Amygdala (tissue), 56 donors: Measurements from ENCODE around the gene CSH1.
A peak's percentile ranks its signal among the peaks of the same experiment; 100 is the strongest.
"Not testable (repeated sequence)": the region's sequence is repeated elsewhere in the genome, so short reads cannot be mapped to it uniquely, and the experiment has no call there.

ENCODE experiments used
- DNase-seq, 56 donors: peaks; one replicate each; lab custom pipeline; 2025; lab: John Stamatoyannopoulos, UW

CSH1 gene

DNA sequence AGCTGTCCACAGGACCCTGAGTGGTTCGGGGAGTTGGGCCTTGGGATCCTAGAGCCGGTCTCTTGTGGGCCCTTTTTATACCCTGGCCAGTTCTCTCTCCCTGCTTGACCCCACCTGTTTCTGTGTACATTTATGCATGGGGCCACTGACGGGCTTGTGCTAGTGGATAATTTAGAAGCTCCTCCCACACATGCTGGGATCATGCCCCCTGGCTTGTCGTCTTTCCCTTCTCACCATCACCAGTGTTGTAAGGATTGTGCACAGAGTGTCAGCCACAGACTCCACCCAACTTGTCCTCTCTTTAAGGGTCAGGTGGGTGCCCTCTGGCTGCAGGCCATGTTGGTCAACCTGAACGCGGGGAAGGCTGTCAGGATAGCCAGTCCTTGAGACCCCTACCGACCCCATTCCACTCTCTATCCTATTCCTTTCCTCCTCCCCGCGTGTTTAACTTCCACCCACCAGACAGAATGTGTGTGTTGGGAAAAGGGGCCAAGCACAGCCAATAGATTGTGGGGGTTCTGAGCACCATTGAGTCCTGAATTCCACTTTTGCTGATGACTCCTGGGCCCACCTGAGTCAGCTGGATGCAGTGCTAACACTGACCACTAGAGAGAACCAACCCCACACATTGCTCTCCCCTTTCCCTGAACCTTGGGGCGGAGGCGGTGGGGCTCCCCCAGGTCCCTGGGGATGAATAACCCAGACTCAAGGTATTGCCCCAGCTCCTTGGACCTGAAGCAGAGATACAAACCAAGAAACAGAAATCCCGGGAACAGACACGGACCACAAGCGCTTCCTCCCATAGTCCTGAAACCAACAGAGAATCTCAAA is at the start of gene CSH1:
TSS of gene CSH1 (minus strand) at position 51 of the 831 bp plus-strand sequence. CDS start 63 bp downstream, outside the sequence.
- DNase-seq, result not testable (repeated sequence)

DNA sequence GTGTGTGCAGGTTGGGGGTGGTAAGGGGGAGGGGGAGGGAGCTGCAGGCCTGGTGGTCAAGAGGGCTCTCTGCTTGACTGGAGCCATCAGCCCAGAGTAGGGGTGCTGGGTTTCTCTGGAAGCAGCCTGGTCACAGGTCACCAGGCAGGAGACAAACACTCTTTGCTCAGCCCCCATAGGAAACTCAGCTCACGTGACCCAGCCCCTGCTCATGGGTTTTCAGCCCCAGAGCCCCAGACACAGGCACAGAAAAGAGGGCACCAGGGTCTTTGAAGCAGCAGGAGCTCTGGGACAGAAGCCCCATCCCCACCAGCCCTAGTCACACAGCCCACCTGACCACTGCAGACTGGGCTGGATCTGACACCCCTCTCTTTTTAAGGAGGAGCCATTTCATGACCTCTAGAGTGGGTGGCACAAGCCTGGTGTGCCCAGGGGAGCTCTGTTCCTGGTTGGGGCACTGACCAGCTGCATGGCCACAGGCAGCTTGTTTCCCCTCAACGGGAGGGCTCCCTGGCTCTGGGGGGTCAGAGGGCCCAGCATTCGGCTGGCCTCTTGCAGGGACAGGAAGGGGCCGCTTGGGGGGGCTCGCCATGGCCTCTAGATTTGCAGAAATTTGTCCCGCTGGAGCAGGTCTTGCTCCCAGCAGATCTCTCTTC is 49.5 kb upstream of the CSH1 start:
- DNase-seq, result no peak

DNA sequence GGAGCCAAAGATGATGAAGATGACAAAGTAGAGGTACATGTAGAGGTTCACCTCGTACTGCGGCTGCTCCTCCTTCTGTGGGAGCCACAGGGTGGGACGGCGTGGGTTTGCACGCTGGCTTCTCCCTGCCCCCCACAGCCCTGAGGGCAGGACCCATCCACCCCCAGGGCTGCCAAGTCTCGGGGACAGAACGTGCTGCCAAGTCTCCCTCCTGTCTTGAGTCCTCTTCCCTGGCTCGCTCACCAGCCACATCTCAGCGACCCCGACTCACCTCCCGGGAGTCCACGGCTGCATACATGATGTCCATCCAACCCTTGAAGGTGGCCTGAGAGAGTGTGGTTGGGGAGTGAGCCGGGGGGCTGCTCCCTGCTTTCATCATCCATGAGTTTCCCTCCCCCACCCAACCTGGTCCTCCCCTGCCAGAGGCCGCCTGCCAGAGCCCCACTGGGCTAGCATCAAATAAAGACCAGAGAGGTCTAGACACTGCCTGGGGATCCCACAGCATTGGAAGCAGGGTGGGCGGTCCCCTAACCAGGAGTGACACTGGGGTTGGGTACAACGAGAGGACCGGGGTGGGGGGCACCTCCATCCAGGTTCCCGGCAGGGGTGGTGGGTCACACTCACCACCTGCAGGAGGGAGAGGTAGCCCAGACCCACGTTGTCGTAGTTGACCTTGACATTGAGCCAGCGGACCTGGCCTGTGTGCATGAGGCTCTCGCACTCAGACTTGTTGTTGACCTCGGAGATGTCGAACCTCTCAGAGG is 48.5 kb upstream of the CSH1 start:
- DNase-seq, result no peak

DNA sequence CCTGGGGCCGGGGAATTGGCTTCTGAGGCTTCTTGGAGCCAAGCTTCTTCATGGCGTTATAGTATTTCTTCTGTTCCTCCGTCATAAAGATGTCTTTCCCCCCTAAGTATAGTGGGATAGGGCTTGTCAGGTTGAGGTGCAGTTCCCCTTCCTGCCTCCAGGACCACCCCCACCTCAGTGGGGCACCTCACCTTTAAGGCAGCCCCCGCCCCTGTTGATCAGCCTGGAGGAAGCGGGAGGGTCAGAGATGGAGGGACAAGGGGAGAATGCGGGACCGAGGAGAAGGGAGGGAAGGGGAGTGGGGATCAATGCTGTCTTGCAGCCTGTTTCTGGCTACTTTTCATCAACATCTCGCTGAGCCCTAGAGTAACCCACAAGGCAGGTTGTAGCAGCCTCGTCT is 47.4 kb upstream of the CSH1 start:
- DNase-seq, result no peak

DNA sequence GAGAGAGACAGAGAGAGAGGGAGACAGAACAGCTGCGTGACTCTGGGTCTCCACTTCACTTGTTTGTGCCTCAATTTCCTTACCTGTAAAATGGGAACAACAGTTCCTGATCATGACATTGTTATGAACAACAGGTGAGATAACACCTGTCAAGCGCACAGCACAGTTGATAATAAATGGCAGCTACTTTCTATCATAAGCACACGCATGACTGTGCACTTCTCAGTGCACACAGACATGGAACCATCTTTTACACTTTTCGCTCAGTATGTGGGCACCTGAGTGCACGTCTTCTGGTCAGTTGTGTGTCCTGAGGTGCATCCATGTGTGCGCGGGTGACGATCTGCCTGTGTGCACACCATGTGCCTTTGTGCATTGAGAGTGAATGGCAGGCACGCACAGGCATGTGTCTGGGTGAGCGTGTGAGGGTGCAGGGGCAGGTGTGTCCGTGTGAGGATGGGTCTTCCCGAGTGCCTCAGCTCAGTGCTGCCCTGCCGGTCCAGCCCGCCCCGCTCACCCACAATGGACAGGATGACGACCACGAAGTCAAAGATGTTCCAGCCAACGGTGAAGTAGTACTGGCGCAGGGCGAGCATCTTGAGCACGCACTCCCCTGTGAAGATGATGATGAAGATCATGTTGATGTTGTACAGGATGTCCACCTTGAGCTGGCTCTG is 46.1 kb upstream of the CSH1 start:
- no peak for DNase-seq

DNA sequence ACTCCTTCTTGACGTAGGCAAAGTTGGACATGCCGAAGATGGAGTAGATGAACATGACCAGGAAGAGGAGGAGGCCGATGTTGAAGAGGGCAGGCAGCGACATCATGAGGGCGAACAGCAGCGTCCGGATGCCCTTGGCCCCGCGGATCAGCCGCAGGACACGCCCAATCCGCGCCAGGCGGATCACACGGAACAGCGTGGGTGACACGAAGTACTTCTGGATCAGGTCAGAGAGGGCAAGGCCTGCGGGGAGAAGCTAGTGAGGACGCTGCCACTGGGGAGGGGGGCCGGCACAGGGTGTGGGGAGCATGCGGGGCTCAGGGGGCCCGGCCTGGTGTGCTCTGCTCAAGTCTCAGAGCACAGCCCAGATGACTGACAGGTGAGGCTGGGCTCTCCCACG is 45.4 kb upstream of the CSH1 start:
- DNase-seq, result no peak

DNA sequence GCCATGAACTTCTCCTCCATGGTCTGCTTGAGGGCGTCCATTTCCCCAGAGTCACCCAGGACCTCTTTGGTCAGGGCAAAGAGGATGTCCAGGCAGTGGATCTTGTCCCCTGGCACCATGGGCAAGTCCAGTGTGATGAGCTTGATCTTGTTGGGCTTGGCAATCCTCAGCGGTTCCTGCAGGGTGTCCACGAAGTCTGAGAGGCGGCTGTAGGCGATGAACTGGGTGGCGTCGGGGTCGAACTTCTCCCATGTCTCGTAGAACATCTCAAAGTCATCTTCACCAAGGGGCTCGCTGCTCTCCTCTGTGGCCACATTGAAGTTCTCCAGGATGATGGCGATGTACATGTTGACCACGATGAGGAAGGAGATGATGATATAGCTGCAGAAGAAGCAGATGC is 44.8 kb upstream of the CSH1 start:
- no peak for DNase-seq

DNA sequence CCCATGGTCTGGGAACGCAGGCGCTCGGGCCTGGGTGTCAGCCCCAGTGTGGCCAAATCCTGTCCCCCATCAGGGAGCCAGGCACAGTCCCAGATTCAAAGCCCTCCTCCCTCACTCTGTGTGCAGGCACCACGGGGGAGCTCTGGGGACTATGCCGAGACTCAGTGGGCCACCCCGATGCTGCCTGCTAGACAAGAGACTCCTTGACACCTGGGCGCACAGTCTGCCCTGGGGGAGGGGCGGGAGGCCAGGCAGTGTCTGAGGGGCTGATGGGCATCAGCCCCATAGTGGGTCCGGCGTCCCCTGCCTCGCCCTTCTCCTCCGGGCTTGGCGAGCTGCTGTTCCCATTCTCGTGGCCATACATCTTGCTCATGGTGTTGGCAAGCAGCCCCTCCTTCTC is 44.2 kb upstream of the CSH1 start:
- DNase-seq, result no peak

DNA sequence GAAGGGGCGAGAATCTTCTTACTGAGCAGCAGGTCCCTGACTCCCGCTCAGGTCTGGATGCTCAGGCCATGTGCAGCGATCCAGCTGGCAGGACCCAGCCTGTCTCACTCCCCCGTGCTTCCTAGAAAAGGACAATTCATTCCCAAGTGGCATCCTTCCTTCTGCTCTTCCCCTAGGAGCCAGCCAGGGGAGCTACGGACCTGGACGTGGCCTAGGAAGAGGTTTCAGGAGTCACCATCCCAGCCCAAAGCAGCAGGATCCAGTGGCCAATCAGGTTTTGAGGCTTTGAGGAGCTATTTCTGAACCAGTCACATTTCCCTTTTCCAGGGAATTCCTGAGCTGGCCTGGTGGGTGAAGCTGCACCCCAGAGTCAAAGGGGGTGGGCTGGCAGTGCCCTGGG is 43.5 kb upstream of the CSH1 start:
- no peak for DNase-seq

DNA sequence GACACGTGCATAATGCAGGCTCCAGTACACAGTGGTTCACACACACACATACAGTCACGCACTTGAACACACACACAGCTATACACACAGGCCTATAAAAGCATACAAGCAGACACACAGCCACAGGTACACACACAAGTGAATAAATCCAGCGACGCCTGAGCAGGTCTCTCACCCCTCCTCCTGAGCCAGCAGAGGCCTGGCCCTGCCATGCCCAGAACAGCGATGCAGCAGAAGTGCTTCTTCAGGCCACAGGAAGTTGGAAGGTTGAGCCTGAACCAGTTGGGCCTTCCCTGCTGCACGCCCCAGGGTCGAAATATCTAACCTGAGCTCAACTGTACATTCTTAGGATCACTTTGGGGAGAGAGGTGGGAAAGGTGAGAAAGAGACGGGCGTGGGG is 43.0 kb upstream of the CSH1 start:
- no peak for DNase-seq

DNA sequence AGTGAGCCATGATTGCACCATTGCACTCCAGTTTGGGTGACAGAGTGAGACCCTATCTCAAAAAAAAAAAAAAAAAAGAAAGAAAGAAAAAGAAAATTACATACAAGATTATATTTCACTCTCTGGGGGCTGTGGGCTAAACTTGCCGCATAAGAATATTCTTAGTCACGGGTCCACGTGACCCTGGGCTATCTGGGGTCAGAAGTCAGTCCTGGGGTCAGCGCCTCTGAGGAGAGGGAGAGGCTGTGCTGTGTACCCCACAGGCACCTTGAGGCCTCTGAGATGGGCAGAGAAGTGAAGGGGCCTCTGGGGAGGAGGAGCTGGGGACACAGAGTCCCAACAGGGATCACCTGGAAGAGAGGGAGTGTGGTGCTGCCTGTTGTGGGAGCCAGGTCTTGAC is 41.5 kb upstream of the CSH1 start:
- no peak for DNase-seq

DNA sequence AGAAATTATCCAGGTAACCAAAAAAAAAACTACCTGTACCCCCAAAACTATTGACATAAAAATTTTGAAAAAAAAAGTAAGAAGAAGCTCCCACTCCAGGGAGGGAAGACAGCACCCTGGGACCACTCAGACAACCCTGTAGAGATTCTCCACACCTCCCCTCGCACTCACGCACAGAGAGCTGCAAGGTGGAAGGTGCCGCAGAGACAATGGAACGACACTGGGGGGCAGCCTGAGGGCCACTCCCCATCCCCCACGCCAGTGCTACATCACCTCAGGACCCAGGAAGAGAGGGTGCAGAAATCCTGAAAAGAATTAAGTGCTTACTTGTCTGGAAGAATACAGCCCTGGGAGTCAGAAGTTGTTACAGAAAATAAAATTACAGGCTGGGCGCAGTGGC is 40.9 kb upstream of the CSH1 start:
- no peak for DNase-seq

DNA sequence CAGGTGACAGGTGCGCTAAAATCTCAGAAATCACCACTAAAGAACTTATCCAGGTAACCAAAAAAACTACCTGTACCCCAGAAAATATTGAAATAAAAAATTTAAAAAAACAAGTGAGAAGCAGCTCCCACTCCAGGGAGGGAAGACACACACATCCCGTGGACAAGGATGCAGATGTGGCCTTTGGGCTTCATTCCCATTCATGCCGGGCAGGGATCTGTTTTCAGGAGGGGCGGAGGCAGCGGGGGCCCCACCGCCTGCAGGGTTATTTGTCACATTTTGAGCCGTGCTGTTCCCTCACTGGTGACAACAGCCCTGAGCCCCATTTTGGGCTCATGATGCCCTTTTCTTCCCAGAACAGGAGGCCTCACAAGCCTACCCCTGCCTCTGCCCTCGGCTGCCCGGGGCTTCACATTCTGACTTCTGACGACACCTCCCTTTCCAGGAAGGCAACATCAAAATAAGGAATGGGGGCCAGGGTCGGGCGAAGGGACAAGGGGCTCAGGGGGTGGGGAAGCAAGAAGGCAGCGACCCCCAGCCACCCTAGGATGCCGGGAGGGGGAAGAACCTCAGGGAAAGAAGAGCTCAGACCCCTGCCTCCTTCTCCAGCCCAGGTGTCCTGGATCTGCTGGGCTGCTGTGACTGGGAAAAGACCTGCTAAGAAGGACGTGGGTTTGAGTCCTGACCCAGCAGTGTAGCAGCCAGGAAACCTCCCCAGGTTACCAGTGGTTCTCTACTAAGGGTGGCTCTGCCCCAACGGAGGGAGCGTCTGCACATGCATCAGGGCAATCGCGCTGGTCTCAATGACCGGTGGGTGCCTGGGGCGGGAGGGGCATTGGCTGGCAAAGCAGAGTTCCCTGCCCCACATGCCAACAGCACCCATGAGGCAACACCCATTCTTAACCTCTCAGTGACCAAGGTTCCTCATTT is 38.1 kb upstream of the CSH1 start:
- no peak for DNase-seq

DNA sequence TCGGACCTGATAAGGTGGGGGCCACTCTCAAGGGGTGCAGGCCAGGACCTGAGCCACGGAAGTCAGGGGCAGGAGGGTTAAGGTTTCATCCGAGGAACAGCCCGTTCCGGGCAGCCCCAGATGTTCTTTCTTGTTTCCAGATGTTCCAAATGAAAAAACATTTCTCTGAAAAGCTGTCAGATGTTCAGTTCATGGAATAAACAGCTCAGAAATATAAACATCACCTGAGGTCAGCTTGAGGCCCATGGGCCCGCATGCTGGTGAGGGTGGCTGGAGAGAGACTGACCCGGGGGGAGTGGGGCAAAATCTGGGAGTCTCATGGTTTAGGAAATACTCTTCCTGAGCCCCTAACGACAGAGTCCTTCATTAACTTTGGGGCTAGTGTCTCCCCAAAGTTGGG is 37.2 kb upstream of the CSH1 start:
- DNase-seq, result no peak

DNA sequence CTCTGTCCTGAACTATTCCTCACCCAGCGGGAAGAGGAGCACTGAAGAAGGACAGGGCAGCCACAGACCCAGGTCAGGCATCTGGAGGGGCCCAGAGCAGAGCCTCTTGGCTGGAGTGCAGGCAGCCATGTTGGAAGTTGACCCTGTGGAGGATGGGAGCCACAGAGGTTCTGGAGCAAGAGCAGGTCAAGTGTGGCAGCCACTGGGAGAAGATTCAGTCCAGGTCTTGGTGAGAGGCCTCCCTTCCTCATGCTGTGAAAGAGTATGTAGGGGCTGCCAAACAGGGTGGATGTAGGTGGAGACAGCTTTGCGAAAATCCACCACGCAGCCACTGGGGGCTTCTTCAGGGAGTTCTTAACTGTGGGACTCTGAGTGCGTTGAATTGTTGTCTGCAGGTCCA is 36.3 kb upstream of the CSH1 start:
- no peak for DNase-seq

DNA sequence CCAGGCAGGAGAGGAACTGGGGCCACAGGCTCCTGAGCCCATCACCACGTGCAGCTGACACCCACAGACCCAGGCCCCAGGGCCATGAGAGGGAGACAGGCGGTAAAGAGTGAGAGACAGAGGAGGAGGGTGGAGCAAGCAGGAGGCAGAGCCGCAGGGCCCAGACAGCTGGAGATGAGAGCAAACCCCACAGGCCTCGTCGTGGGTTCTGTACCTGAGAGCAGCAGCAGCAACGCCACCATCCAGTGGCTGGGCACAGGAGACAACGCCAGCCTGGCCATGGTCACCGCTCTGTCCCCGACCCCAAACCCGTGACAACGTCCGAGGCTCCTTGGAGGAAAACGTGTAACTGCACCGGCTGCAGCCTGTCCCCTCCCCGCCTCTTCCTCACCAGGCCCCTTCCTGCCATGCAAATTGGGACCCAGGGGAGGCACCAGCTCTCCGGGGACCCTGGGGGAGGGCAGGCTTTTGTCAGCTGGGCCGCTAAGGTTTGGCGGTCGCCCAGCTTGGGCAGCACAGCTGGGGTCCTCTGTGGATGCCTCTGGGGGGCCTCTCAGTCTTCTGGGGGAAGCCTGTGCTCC is 35.7 kb upstream of the CSH1 start, which contains the start of gene CD79B:
TSS of gene CD79B (minus strand) at position 351 of the 581 bp plus-strand sequence. CDS start at position 281, 70 bp downstream.
- DNase-seq, result no peak

DNA sequence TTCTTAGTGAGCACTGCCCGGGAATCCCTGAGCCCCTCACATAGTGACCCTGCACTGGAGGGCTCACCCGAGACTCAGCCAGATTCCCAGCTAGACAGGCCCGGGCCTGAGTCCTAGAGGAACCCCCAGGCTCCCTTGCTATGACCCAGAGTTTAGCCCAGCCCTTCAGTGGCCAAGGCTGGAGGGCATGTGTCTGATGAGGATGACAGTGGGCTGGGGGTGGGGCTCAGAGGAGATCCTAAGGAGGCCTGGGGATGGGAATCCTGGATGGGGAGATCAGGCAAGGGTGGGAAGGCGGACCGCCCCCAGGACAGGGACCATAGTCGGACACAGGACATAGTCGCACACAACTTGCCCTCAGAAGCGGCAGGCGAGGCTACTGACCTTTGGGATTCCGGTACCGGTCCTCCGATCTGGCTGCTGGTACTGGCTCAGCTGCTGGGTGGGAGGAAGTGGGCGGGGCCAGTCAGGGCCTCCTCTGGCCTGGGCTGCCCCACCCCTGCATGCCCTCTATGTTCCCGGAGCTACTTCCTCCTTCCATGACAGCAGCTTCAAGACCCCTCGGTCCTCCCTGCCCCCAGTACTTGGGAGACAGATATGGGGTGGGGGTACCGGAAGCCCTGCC is 34.7 kb upstream of the CSH1 start:
- peak in 4 of 56 donors; percentile 1 to 26 (median 8) for DNase-seq

DNA sequence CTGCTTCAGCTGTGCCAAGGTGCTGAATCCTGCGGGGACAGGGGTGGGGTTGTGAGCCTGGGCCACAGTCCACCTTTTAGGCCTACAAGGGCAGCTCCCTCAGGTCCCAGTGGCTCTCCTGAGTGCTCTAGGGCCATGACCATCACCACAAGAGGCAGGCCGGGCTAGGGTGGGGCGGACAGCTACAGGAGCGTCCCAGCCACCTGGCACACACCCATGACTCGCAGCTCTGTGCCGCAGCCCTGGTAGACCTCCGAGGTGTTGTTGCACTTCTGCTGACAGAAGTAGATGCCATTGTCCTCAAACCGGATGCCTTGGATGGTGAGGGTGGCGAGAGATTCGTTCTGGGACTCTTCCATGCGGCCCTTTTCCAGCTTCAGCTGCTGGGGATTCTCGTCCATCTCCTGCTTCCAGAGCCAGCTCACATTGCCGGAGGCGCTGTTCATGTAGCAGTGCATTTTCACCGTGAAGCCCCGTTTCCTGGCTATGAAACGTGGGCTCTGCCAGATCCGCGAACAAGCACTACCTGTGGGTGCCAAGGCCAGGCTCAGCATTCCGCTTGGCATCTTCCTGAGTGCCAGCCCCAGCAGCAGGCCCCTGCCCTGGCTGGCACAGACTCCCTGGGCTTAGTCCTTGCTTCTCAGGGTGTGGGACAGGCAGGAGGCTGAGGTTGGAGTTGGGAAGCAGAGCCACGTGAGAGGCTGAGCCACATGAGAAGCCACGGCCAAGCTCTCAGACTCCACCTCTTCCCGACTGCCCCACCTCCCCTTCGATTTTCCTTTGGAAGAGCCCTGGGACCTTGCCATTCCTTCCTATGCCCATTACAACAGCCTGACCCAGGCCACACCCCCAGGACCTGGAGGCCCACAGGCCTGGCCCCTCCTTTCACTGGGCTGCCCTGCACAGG is 33.7 kb upstream of the CSH1 start:
- no peak for DNase-seq
